ENCODE measurements around the gene BMP5. TPM values are rescaled to one million over a fixed set of nuclear protein-coding genes. Genes with fewer than 3 reads are reported as not detected.

BMP5 gene
- total and polyA plus RNA-seq, 4 donors = 0.42 to 0.92 (median 0.65) TPM

GRCh38 chr6:55827818-55828522, 47.4 kb downstream of the BMP5 start:
- Histone ChIP-seq H3K36me3 (ENCODE audit: control insufficient read depth in 4 of 4, insufficient read depth in 3 of 4, low read depth in 1 of 4, low read length in 3 of 4) (no peaks in the 10 kb centered on the region), H3K4me1 (ENCODE audit: control insufficient read depth in 4 of 4, insufficient read depth in 4 of 4, low read length in 3 of 4) (no peaks in the 10 kb centered on the region), H3K27me3 (ENCODE audit: control insufficient read depth in 4 of 4, insufficient read depth in 4 of 4, low read length in 3 of 4) (no peaks in the 10 kb centered on the region), H3K9me3 (ENCODE audit: control insufficient read depth in 4 of 4, low read length in 3 of 4) (no peaks in the 10 kb centered on the region), H3K9ac (ENCODE audit: low read depth in 1 of 2, low read length in 2 of 2) (no peak overlapping the region), H3K4me3 (ENCODE audit: low read depth in 1 of 3, low read length in 3 of 3) (no peak overlapping the region), H3K27ac (ENCODE audit: low read depth in 1 of 2, low read length in 2 of 2) (no peak overlapping the region)
- no peak for DNase-seq (ENCODE audit: low spot score)
- no peak for TF ChIP-seq YY1 (IDR thresholded peaks at IDR 0.05)
- no peak for TF ChIP-seq FOXA1 (IDR thresholded peaks at IDR 0.05)
- no peak for TF ChIP-seq FOXA2 (IDR thresholded peaks at IDR 0.05)
- TF ChIP-seq, protein P1, sequence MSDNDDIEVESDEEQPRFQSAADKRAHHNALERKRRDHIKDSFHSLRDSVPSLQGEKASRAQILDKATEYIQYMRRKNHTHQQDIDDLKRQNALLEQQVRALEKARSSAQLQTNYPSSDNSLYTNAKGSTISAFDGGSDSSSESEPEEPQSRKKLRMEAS (IDR thresholded peaks at IDR 0.05) = no peak
- TF ChIP-seq HNF4A (conservative IDR thresholded peaks at IDR 0.05) = no peak
- no peak for TF ChIP-seq ATF3 (IDR thresholded peaks at IDR 0.05)
- TF ChIP-seq, protein P2, sequence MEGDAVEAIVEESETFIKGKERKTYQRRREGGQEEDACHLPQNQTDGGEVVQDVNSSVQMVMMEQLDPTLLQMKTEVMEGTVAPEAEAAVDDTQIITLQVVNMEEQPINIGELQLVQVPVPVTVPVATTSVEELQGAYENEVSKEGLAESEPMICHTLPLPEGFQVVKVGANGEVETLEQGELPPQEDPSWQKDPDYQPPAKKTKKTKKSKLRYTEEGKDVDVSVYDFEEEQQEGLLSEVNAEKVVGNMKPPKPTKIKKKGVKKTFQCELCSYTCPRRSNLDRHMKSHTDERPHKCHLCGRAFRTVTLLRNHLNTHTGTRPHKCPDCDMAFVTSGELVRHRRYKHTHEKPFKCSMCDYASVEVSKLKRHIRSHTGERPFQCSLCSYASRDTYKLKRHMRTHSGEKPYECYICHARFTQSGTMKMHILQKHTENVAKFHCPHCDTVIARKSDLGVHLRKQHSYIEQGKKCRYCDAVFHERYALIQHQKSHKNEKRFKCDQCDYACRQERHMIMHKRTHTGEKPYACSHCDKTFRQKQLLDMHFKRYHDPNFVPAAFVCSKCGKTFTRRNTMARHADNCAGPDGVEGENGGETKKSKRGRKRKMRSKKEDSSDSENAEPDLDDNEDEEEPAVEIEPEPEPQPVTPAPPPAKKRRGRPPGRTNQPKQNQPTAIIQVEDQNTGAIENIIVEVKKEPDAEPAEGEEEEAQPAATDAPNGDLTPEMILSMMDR (IDR thresholded peaks at IDR 0.05; ENCODE audit: low read depth, low read length, missing input control) = no peak
- TF ChIP-seq JUND (IDR thresholded peaks at IDR 0.05) = no peak
- TF ChIP-seq, protein P3, sequence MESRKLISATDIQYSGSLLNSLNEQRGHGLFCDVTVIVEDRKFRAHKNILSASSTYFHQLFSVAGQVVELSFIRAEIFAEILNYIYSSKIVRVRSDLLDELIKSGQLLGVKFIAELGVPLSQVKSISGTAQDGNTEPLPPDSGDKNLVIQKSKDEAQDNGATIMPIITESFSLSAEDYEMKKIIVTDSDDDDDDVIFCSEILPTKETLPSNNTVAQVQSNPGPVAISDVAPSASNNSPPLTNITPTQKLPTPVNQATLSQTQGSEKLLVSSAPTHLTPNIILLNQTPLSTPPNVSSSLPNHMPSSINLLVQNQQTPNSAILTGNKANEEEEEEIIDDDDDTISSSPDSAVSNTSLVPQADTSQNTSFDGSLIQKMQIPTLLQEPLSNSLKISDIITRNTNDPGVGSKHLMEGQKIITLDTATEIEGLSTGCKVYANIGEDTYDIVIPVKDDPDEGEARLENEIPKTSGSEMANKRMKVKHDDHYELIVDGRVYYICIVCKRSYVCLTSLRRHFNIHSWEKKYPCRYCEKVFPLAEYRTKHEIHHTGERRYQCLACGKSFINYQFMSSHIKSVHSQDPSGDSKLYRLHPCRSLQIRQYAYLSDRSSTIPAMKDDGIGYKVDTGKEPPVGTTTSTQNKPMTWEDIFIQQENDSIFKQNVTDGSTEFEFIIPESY (IDR thresholded peaks at IDR 0.05) = no peak
- TF ChIP-seq GABPA (IDR thresholded peaks at IDR 0.05 in 1 of 2, conservative IDR thresholded peaks at IDR 0.05 in 1 of 2) = no peak
- TF ChIP-seq, protein P4, sequence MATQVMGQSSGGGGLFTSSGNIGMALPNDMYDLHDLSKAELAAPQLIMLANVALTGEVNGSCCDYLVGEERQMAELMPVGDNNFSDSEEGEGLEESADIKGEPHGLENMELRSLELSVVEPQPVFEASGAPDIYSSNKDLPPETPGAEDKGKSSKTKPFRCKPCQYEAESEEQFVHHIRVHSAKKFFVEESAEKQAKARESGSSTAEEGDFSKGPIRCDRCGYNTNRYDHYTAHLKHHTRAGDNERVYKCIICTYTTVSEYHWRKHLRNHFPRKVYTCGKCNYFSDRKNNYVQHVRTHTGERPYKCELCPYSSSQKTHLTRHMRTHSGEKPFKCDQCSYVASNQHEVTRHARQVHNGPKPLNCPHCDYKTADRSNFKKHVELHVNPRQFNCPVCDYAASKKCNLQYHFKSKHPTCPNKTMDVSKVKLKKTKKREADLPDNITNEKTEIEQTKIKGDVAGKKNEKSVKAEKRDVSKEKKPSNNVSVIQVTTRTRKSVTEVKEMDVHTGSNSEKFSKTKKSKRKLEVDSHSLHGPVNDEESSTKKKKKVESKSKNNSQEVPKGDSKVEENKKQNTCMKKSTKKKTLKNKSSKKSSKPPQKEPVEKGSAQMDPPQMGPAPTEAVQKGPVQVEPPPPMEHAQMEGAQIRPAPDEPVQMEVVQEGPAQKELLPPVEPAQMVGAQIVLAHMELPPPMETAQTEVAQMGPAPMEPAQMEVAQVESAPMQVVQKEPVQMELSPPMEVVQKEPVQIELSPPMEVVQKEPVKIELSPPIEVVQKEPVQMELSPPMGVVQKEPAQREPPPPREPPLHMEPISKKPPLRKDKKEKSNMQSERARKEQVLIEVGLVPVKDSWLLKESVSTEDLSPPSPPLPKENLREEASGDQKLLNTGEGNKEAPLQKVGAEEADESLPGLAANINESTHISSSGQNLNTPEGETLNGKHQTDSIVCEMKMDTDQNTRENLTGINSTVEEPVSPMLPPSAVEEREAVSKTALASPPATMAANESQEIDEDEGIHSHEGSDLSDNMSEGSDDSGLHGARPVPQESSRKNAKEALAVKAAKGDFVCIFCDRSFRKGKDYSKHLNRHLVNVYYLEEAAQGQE (IDR thresholded peaks at IDR 0.05) = no peak
- TF ChIP-seq SP1 (IDR thresholded peaks at IDR 0.05) = no peak
- TF ChIP-seq RAD21 (IDR thresholded peaks at IDR 0.05) = no peak
- no peak for TF ChIP-seq RXRA (IDR thresholded peaks at IDR 0.05)

GRCh38 chr6:55826941-55827340, 48.4 kb downstream of the BMP5 start:
- H3K9me3 ChIP-seq (ENCODE audit: control insufficient read depth in 4 of 4, low read length in 3 of 4) = no peaks in the 10 kb centered on the region
- 75% methylated on average over 1 of the region's 1 CpG for WGBS
- H3K9ac ChIP-seq (ENCODE audit: low read depth in 1 of 2, low read length in 2 of 2) = no peak overlapping the region
- no peaks in the 10 kb centered on the region for H3K4me1 ChIP-seq (ENCODE audit: control insufficient read depth in 4 of 4, insufficient read depth in 4 of 4, low read length in 3 of 4)
- no peak overlapping the region for H3K27ac ChIP-seq (ENCODE audit: low read depth in 1 of 2, low read length in 2 of 2)
- H3K4me3 ChIP-seq (ENCODE audit: low read depth in 1 of 3, low read length in 3 of 3) = no peak overlapping the region
- DNase-seq (ENCODE audit: low spot score) = no peak
- H3K36me3 ChIP-seq (ENCODE audit: control insufficient read depth in 4 of 4, insufficient read depth in 3 of 4, low read depth in 1 of 4, low read length in 3 of 4) = no peaks in the 10 kb centered on the region
- no peaks in the 10 kb centered on the region for H3K27me3 ChIP-seq (ENCODE audit: control insufficient read depth in 4 of 4, insufficient read depth in 4 of 4, low read length in 3 of 4)
- no peak for TF ChIP-seq SP1 (IDR thresholded peaks at IDR 0.05)
- no peak for TF ChIP-seq EGR1 (IDR thresholded peaks at IDR 0.05; ENCODE audit: low read depth in 2 of 2)
- no peak for TF ChIP-seq ATF3 (IDR thresholded peaks at IDR 0.05)
- TF ChIP-seq RAD21 (IDR thresholded peaks at IDR 0.05) = no peak
- no peak for TF ChIP-seq GABPA (IDR thresholded peaks at IDR 0.05 in 1 of 2, conservative IDR thresholded peaks at IDR 0.05 in 1 of 2)
- no peak for TF ChIP-seq HNF4G (IDR thresholded peaks at IDR 0.05)
- no peak for TF ChIP-seq HNF4A (conservative IDR thresholded peaks at IDR 0.05)
- no peak for TF ChIP-seq TAF1 (conservative IDR thresholded peaks at IDR 0.05)
- TF ChIP-seq, protein P2 (IDR thresholded peaks at IDR 0.05; ENCODE audit: low read depth, low read length, missing input control) = no peak
- TF ChIP-seq, protein P3 (IDR thresholded peaks at IDR 0.05) = no peak
- TF ChIP-seq NR2F2 (IDR thresholded peaks at IDR 0.05) = no peak
- TF ChIP-seq FOXA1 (IDR thresholded peaks at IDR 0.05) = no peak
- TF ChIP-seq, protein P1 (IDR thresholded peaks at IDR 0.05) = no peak

All from liver (tissue), 9 donors.